CD4-positive, alpha-beta T cell treated with Interleukin-2 at 100 ng/mL for 4 hours (primary cell): Measurements from ENCODE around the gene UBE2N.
A peak's percentile ranks its signal among the peaks of the same experiment; 100 is the strongest.

Experiments used
- DNase-seq: peaks from one replicate; pipeline ENCODE4 v3.0.0-alpha.2; 2020; ENCODE audit warnings: low spot score

The UBE2N gene

DNA sequence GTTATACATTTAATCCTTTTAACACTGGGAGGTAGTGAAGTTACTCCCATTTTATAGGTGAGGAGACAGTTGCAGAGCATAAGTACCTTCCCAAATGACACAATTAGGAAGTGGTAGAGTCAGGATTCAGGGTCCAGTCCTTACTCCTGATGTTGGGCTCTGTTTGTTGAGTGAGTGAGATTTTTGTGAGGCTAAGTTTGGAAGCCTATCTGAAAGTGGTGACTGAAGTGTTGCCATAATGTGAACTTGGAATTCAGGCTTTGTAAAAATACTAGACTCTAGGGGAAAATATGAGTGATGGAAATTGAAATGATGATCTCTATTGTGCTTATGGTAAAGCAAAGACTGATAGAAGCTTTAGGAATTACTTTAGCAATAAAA lies 61.8 kb downstream of the UBE2N start:
- DNase-seq: no peak

GRCh38 chr12:93379326-93379980 lies 62.3 kb downstream of the UBE2N start:
- DNase-seq: no peak

GRCh38 chr12:93378998-93379325 lies 62.8 kb downstream of the UBE2N start:
- DNase-seq: no peak

DNA sequence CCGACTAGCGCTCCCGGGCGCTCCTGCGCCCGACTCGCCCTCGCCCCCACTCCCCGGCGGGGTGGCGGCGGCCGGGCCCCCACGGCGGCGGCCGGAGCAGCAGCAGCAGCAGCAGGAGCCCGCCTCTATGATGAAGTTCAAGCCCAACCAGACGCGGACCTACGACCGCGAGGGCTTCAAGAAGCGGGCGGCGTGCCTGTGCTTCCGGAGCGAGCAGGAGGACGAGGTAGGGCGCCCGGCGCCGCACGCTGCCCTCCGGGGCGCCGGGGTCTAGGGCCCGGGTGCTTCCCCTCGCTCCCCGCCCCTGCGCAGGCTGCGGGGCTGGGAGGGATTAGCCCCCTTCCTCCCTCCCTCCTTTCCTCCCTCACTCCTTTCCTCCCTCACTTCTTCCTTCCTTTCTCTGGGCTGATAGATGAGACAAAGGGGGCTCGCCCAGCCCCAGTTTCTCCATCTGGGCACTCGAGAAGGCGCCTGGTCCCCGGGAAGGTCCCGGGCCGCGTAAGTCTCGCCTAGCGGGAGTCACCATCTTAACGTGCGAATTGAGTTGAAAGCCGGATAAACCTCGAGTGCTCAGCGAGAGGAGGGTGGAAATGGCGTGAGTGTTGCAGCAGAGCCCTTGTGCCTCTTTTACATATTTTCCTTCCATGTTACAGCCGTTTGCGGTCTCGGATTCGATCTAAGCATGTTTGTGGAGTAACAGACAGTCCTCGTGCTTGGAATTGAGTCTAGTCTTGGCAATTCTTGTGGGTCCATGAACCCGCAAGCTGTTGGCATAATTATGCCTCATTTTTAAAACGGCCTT lies 63.4 kb downstream of the UBE2N start:
- DNase-seq: peak; percentile 58

- peak; percentile 97 for DNase-seq
Measured at GRCh38 chr12:93377252-93378195, 64.2 kb downstream of the UBE2N start, which contains the start of gene NUDT4. Gene NUDT4, plus strand, starts transcription at chr12:93377925. Its CDS starts 398 bp downstream, at chr12:93378323.

DNA sequence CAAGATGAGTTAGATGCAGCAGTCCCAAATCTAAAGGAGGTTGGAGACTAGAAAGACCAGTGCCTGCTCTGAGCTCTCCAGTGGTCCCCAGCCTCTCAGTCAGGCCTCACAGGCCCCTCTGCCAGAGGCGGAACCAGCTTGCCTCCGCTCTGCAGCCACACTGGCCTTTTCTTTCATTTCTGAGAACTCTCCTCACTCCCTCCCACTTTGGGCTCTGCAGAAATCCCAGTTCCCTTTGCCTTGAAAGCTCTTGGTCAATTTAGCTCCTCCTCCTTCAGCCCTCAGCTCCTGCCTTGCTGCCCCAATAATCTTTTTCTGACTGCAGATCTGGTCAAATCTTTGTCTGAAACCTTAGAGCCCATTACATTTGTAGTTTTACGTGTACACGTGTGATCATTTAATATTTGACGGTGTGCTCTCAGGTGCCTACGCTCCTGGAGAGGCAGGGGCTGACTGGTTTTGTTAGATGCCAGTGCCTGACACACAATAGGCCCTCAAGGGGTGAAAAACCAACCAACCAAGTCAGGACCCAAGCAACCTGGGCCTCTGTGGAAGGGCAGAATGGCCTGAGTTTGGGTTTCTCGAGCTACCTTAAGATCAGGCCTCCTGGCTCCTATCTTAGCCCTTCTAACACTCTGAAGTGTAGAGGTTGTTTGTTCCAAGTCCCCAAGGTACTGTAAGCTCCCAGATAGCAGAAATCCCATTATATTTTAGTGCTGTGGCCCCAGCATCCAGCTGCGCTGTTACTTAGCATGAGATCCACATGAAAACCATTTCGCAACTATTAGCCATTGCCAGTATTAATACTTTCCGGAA lies 65.1 kb downstream of the UBE2N start:
- no peak for DNase-seq

- no peak for DNase-seq
Measured at GRCh38 chr12:93375906-93376305, 65.8 kb downstream of the UBE2N start.

- DNase-seq: no peak
Measured at GRCh38 chr12:93373961-93374656, 67.6 kb downstream of the UBE2N start.

- no peak for DNase-seq
Measured at GRCh38 chr12:93370947-93371346, 70.8 kb downstream of the UBE2N start.

DNA sequence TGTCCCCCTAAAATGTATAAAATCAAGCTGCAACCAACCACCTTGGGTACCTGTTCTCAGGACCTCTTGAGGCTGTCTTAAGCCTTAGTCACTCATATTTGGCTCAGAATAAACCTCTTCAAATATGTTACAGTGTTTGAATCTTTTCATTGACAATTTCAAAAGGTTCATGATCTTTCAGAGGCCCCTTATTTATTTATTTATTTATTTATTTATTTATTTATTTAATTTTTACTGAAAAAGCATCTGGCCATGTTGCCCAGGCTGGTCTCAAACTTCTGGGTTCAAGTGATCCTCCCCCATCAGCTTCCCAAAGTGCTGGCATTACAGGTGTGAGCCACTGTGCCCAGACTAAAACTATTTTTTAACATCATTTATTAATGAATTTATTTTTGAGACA lies 72.2 kb downstream of the UBE2N start:
- no peak for DNase-seq

DNA sequence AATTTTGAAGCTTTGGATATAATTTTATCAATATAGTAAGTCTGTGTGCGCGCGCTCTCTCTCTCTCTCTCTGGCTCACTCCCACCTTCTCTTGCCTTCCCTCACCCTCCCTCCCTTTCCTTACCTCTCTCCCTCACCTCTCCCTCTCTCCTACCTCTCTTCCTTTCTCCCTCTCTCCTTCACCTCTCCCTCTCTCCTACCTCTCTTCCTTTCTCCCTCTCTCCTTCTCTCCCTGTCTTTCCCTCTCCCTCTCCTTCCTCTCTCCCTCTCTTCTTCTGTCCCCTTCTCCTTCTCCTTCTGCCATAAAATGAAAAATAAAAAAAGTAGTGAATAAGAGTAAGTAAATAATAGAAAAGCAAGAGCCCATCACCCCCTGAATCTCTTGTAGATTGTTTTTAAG lies 73.0 kb downstream of the UBE2N start:
- no peak for DNase-seq

- no peak for DNase-seq
Measured at GRCh38 chr12:93366422-93366821, 75.3 kb downstream of the UBE2N start.

DNA sequence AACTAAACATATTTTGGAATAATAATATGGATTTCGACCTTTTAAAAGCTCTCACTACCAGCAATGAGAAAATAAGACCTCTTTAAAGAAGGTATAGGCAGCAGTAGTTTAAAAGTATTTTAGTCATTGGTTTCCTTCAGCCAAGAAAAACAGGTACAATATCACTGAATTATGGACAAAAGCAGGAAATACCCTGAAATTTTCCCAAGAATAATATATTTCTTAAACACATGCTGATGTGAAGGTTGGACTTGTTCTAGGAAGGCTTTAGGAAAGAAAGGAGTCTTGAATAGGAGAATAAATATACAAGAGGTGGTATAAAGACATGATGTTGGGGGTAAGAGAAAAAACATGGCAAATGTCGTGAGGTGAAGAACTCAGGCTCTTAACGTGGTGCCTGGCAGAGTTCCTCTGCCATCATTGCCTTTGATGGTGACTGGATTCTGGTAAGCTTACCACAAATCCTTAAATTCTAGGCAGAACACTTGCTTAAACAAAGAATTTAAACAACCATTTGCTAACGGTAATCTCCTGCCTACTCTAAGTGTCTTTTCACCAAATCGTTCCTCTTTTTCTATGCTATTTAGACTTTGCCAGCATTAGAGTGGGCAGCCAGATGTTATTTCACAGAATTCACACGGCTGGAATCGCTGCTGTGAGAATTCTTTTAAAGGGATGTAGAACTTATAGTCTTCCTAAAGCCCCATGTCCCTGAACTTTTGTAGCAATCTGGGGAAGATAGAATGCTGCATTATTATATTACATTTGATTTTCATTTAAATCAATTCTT lies 75.9 kb downstream of the UBE2N start:
- DNase-seq: no peak

DNA sequence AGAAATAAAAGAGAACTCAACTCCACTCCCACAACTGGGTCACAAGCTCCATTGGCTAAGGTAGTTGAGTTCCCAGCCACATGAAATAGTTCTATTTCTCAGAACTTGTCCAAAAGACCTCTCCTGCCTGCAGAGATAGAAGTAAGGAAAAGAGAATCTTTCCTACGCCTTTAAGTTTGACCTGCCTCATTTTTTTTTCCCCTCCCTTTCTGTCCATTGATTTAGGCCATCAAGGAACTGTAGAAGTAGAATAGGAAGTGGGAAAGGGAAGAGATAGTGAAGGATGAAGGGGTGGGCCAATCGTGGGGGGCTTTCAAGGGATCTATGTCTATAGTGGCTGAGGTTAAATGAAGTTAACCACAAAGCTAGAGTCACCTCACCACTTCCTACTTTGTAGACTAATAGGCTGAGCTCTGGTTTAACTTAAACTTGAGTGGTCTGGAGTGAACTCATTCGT lies 77.9 kb downstream of the UBE2N start:
- peak; percentile 15 for DNase-seq

GRCh38 chr12:93361151-93361919 lies 80.4 kb downstream of the UBE2N start:
- no peak for DNase-seq

GRCh38 chr12:93360688-93361087 lies 81.1 kb downstream of the UBE2N start:
- no peak for DNase-seq

DNA sequence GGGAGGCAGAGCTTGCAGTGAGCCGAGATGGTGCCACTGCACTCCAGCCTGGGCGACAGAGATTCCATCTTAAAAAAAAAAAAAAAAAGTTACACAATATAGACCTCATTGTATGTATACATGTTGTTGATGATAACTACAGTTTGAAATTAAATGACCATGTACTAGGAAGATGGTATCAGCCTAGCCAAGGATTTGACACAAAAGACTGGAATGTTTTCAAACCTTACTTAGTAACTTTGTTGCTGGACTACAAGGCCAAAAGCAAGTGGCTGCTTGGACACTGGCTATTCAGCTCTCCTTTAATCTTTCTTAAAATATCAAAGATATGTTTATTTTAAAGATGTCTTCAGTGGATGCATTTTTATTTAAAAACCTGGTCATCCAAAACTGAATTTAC lies 82.9 kb downstream of the UBE2N start:
- DNase-seq: no peak

- no peak for DNase-seq
Measured at GRCh38 chr12:93358058-93358457, 83.7 kb downstream of the UBE2N start.

- no peak for DNase-seq
Measured at GRCh38 chr12:93356214-93356613, 85.5 kb downstream of the UBE2N start.
